ENCODE measurements around the gene TMBIM1. TPM values are rescaled to one million over a fixed set of nuclear protein-coding genes. Genes with fewer than 3 reads are reported as not detected.

The TMBIM1 gene
- total RNA-seq, 5 donors from 2014 or later (not counting 1 experiment from before 2014, with no cell fraction given): 78.8 to 166 (median 144) TPM

DNA sequence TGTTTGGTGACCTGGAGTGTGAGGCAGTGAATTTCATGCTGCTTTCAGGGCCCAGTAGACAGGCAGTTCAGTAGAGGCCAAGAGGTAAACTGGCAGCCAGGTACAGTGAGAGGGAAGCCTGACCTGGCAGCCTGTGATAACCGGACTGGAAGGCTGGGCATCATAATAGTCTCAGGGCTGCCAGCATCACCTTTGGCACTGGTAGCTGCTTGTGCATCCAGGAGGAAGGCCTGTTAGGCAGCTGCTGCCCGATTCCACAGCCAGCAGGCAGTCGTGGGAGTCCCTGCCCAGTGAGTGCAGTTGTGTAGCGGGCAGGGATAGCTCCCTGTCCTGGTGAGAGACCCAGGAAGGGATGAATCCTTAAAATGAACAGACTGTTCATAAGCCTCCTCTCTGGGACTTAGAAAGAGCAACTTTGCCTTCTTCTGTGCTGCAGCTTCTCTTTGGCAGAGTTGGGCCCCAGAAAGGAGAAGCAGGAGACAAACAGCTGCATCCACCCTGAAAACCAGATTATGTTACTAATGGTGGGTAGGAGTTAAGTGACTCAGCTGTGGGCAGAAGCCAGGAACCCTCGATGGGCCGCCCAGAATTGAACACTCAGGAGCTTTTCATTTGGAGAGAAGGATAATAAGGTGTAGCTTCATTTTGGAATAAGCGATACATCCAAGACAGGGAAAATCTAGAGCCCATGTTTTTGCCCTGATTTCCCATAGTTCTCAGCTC lies 39.6 kb downstream of the TMBIM1 start:
- POLR2A ChIA-PET: interaction anchor here (0.5 to 1.2 kb wide), 4 partner anchors 10 to 80 kb away, joined by 3 to 14 read pairs (median 6); no protein-coding TSS in a partner anchor

GRCh38 chr2:218249691-218250090 lies 42.6 kb downstream of the TMBIM1 start:
- WGBS (ENCODE audit: insufficient coverage): 96% methylated on average over 13 of the region's 13 CpGs
- no peak overlapping the region for H3K4me3 ChIP-seq (ENCODE audit: control insufficient read depth in 1 of 2, extremely low read depth in 1 of 2, low read length in 1 of 2)
- Mint-ChIP-seq H3K9me3 (no peaks in the 10 kb centered on the region), H3K27me3 (no peaks in the 10 kb centered on the region), H3K4me3 (no peak overlapping the region), H3K4me1 (peaks cover 6 to 12% (median 8%) of the 10 kb centered on the region in 3 donors), H3K27ac (peak overlapping the region; percentile 55 to 77), H3K36me3 (peaks cover 59% of the 10 kb centered on the region)
- ATAC-seq (replicated peaks in 1 of 4): no peak
- ChIA-PET POLR2A (interaction anchor here in 1 of 2 donors (0.5 kb wide), 1 partner anchor 24 kb away, joined by 6 read pairs; no protein-coding TSS in a partner anchor), CTCF (no interaction called here)
- DNase-seq: no peak
- H3K36me3 ChIP-seq (ENCODE audit: control insufficient read depth in 2 of 2, extremely low read depth in 1 of 2, insufficient read depth in 1 of 2, low read length in 1 of 2): peaks cover 59 to 99% of the 10 kb centered on the region in 2 donors
- no peak overlapping the region for H3K27ac ChIP-seq (ENCODE audit: low read length)
- H3K9me3 ChIP-seq: no peaks in the 10 kb centered on the region
- no peaks in the 10 kb centered on the region for H3K27me3 ChIP-seq (replicated peaks in 1 of 2; ENCODE audit: control insufficient read depth in 2 of 2, extremely low read depth in 1 of 2, insufficient read depth in 2 of 2, low read length in 1 of 2)
- no peaks in the 10 kb centered on the region for H3K4me1 ChIP-seq (ENCODE audit: control insufficient read depth in 1 of 2, extremely low read depth in 1 of 2, insufficient read depth in 2 of 2, low read length in 2 of 2)

More for the DNA sequence above, 39.6 kb downstream of the TMBIM1 start:
- H3K27ac ChIP-seq (ENCODE audit: low read length): no peak overlapping the region
- no peak for ATAC-seq (replicated peaks in 1 of 4)
- H3K4me1 ChIP-seq (ENCODE audit: control insufficient read depth in 1 of 2, extremely low read depth in 1 of 2, insufficient read depth in 2 of 2, low read length in 2 of 2): peaks cover 2 to 9% of the 10 kb centered on the region in 2 experiments
- no peak overlapping the region for H3K4me3 ChIP-seq (ENCODE audit: control insufficient read depth in 1 of 2, extremely low read depth in 1 of 2, low read length in 1 of 2)
- no peak overlapping the region for H3K4me3 Mint-ChIP-seq
- 72% methylated on average over 7 of the region's 7 CpGs for WGBS (ENCODE audit: insufficient coverage)
- H3K27me3 Mint-ChIP-seq: no peaks in the 10 kb centered on the region
- no peaks in the 10 kb centered on the region for H3K27me3 ChIP-seq (replicated peaks in 1 of 2; ENCODE audit: control insufficient read depth in 2 of 2, extremely low read depth in 1 of 2, insufficient read depth in 2 of 2, low read length in 1 of 2)
- H3K4me1 Mint-ChIP-seq: peaks cover 12 to 16% (median 15%) of the 10 kb centered on the region in 3 donors
- CTCF ChIA-PET: interaction anchor here (0.5 to 1.0 kb wide), 4 partner anchors 9 to 1561 kb away, joined by 3 to 6 read pairs (median 4); partner anchors contain the start of genes AAMP (in 1 of the 2) and PNKD (in 1 of the 2)
- DNase-seq: no peak
- H3K9me3 ChIP-seq: no peaks in the 10 kb centered on the region
- peaks cover 47 to 88% of the 10 kb centered on the region in 2 donors for H3K36me3 ChIP-seq (ENCODE audit: control insufficient read depth in 2 of 2, extremely low read depth in 1 of 2, insufficient read depth in 1 of 2, low read length in 1 of 2)
- peak overlapping the region in 1 of 2 donors; percentile 27 for H3K27ac Mint-ChIP-seq
- H3K36me3 Mint-ChIP-seq: peaks cover 55% of the 10 kb centered on the region
- H3K9me3 Mint-ChIP-seq: no peaks in the 10 kb centered on the region

- peaks cover 23 to 41% (median 34%) of the 10 kb centered on the region in 3 donors for H3K4me1 Mint-ChIP-seq
- peak in 1 of 35 experiments; percentile 8 for DNase-seq
- Histone ChIP-seq H3K27ac (ENCODE audit: low read length) (peak overlapping the region; percentile 36), H3K9me3 (no peaks in the 10 kb centered on the region), H3K4me1 (ENCODE audit: control insufficient read depth in 1 of 2, extremely low read depth in 1 of 2, insufficient read depth in 2 of 2, low read length in 2 of 2) (peaks cover 5 to 6% of the 10 kb centered on the region in 2 experiments), H3K36me3 (ENCODE audit: control insufficient read depth in 2 of 2, extremely low read depth in 1 of 2, insufficient read depth in 1 of 2, low read length in 1 of 2) (peaks cover 42 to 96% of the 10 kb centered on the region in 2 donors), H3K27me3 (replicated peaks in 1 of 2; ENCODE audit: control insufficient read depth in 2 of 2, extremely low read depth in 1 of 2, insufficient read depth in 2 of 2, low read length in 1 of 2) (no peaks in the 10 kb centered on the region), H3K4me3 (ENCODE audit: control insufficient read depth in 1 of 2, extremely low read depth in 1 of 2, low read length in 1 of 2) (no peak overlapping the region)
- H3K9me3 Mint-ChIP-seq: no peaks in the 10 kb centered on the region
- POLR2A ChIA-PET: interaction anchor here (0.6 to 1.7 kb wide), 5 partner anchors 14 to 338 kb away, joined by 3 to 5 read pairs (median 3); no protein-coding TSS in a partner anchor
- no peaks in the 10 kb centered on the region for H3K27me3 Mint-ChIP-seq
- 40% methylated on average over 3 of the region's 5 CpGs for WGBS (ENCODE audit: insufficient coverage)
- no peak overlapping the region for H3K4me3 Mint-ChIP-seq
- H3K36me3 Mint-ChIP-seq: peaks cover 60% of the 10 kb centered on the region
- peak overlapping the region; percentile 27 to 81 for H3K27ac Mint-ChIP-seq
- ATAC-seq (replicated peaks in 1 of 4): no peak
- CTCF ChIA-PET: interaction anchor here in 1 of 2 donors (0.9 kb wide), 1 partner anchor 12 kb away, joined by 3 read pairs; no protein-coding TSS in a partner anchor
These were observed 47.1 kb downstream of the TMBIM1 start for GRCh38 chr2:218245214-218245613.

- H3K36me3 ChIP-seq (ENCODE audit: control insufficient read depth in 2 of 2, extremely low read depth in 1 of 2, insufficient read depth in 1 of 2, low read length in 1 of 2): peaks cover 41 to 95% of the 10 kb centered on the region in 2 donors
- H3K4me3 Mint-ChIP-seq: no peak overlapping the region
- H3K4me1 ChIP-seq (ENCODE audit: control insufficient read depth in 1 of 2, extremely low read depth in 1 of 2, insufficient read depth in 2 of 2, low read length in 2 of 2): peaks cover 5 to 6% of the 10 kb centered on the region in 2 experiments
- H3K27ac ChIP-seq (ENCODE audit: low read length): no peak overlapping the region
- ChIA-PET POLR2A (interaction anchor here (0.6 to 1.7 kb wide), 5 partner anchors 14 to 338 kb away, joined by 3 to 5 read pairs (median 3); no protein-coding TSS in a partner anchor), CTCF (interaction anchor here in 1 of 2 donors (0.6 to 0.9 kb wide), 2 partner anchors 12 to 450 kb away, joined by 3 to 4 read pairs; no protein-coding TSS in a partner anchor)
- ATAC-seq (replicated peaks in 1 of 4) (no peak), DNase-seq (peak in 1 of 35 experiments; percentile 9)
- no peak overlapping the region for H3K4me3 ChIP-seq (ENCODE audit: control insufficient read depth in 1 of 2, extremely low read depth in 1 of 2, low read length in 1 of 2)
- H3K27me3 Mint-ChIP-seq: no peaks in the 10 kb centered on the region
- H3K9me3 ChIP-seq: no peaks in the 10 kb centered on the region
- H3K36me3 Mint-ChIP-seq: peaks cover 56% of the 10 kb centered on the region
- peaks cover 18 to 36% (median 31%) of the 10 kb centered on the region in 3 donors for H3K4me1 Mint-ChIP-seq
- 100% methylated on average over 1 of the region's 2 CpGs for WGBS (ENCODE audit: insufficient coverage)
- peak overlapping the region; percentile 30 to 81 for H3K27ac Mint-ChIP-seq
- H3K9me3 Mint-ChIP-seq: no peaks in the 10 kb centered on the region
- H3K27me3 ChIP-seq (replicated peaks in 1 of 2; ENCODE audit: control insufficient read depth in 2 of 2, extremely low read depth in 1 of 2, insufficient read depth in 2 of 2, low read length in 1 of 2): no peaks in the 10 kb centered on the region
These were observed 47.6 kb downstream of the TMBIM1 start for GRCh38 chr2:218244665-218245064.

DNA sequence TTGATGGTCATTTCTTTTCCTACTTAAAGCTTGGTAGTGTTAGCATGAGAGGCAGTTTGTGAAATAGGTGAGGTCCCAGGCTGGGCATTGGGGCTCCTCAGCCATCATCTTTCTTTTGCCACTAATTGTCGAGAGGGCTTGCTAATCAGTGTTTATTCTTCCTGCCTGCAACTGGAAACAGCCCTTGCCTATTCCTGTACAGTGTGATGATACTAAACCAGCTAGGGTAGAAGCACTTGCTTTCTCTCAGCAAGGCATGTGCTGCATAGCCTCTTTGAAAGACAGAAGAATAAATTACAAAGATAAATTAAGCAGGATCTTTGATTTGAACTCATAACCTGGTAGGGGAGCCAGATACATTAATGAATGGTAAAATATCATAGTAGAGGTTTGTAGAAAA lies 48.1 kb downstream of the TMBIM1 start:
- no peak for ATAC-seq (replicated peaks in 1 of 4)
- Histone ChIP-seq H3K9me3 (no peaks in the 10 kb centered on the region), H3K4me1 (ENCODE audit: control insufficient read depth in 1 of 2, extremely low read depth in 1 of 2, insufficient read depth in 2 of 2, low read length in 2 of 2) (peaks cover 5 to 6% of the 10 kb centered on the region in 2 experiments), H3K36me3 (ENCODE audit: control insufficient read depth in 2 of 2, extremely low read depth in 1 of 2, insufficient read depth in 1 of 2, low read length in 1 of 2) (peaks cover 40 to 94% of the 10 kb centered on the region in 2 donors), H3K27me3 (replicated peaks in 1 of 2; ENCODE audit: control insufficient read depth in 2 of 2, extremely low read depth in 1 of 2, insufficient read depth in 2 of 2, low read length in 1 of 2) (no peaks in the 10 kb centered on the region), H3K4me3 (ENCODE audit: control insufficient read depth in 1 of 2, extremely low read depth in 1 of 2, low read length in 1 of 2) (no peak overlapping the region), H3K27ac (ENCODE audit: low read length) (no peak overlapping the region)
- no peaks in the 10 kb centered on the region for H3K9me3 Mint-ChIP-seq
- WGBS (ENCODE audit: insufficient coverage): no CpG with 5 or more reads among the region's 1 CpG
- H3K4me1 Mint-ChIP-seq: peaks cover 18 to 35% (median 31%) of the 10 kb centered on the region in 3 donors
- H3K27ac Mint-ChIP-seq: peak overlapping the region in 1 of 2 donors; percentile 81
- ChIA-PET POLR2A (interaction anchor here in 1 of 2 donors (0.6 to 1.7 kb wide), 5 partner anchors 10 to 23 kb away, joined by 3 to 5 read pairs (median 3); no protein-coding TSS in a partner anchor), CTCF (interaction anchor here (0.6 to 1.9 kb wide), 4 partner anchors 8 to 451 kb away, joined by 3 to 6 read pairs (median 4); no protein-coding TSS in a partner anchor)
- peaks cover 54% of the 10 kb centered on the region for H3K36me3 Mint-ChIP-seq
- H3K27me3 Mint-ChIP-seq: no peaks in the 10 kb centered on the region
- H3K4me3 Mint-ChIP-seq: no peak overlapping the region
- no peak for DNase-seq

DNA sequence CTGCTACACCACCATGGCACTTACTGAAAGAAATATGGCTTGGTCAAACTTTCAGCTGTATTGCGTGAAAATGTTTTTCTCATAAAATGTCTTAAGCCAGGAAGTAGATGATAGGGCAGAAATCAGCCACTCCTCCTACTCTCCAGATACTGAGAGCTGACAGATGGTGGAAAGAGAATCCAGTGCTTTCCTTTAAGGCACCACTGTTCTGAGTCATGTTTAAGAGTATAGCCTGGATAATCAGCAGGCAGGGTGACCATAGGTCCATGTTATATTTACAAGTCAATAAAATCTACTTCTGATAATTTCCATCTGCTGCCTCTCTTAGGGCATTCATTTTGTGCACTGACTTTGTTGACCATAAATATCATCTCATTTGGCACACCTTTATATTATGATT lies 53.4 kb downstream of the TMBIM1 start:
- CTCF ChIA-PET: no interaction called here
- no CpG with 5 or more reads among the region's 1 CpG for WGBS (ENCODE audit: insufficient coverage)

More for the DNA sequence above, 53.4 kb downstream of the TMBIM1 start:
- DNase-seq (no peak), ATAC-seq (replicated peaks in 1 of 4) (no peak)
- Histone ChIP-seq H3K27ac (ENCODE audit: low read length) (no peak overlapping the region), H3K27me3 (replicated peaks in 1 of 2; ENCODE audit: control insufficient read depth in 2 of 2, extremely low read depth in 1 of 2, insufficient read depth in 2 of 2, low read length in 1 of 2) (no peaks in the 10 kb centered on the region), H3K9me3 (no peaks in the 10 kb centered on the region), H3K36me3 (ENCODE audit: control insufficient read depth in 2 of 2, extremely low read depth in 1 of 2, insufficient read depth in 1 of 2, low read length in 1 of 2) (peaks cover 22 to 94% of the 10 kb centered on the region in 2 donors), H3K4me3 (ENCODE audit: control insufficient read depth in 1 of 2, extremely low read depth in 1 of 2, low read length in 1 of 2) (no peak overlapping the region), H3K4me1 (ENCODE audit: control insufficient read depth in 1 of 2, extremely low read depth in 1 of 2, insufficient read depth in 2 of 2, low read length in 2 of 2) (peaks cover 5 to 6% of the 10 kb centered on the region in 2 experiments)
- no peaks in the 10 kb centered on the region for H3K9me3 Mint-ChIP-seq
- POLR2A ChIA-PET: interaction anchor here in 1 of 2 donors (0.7 kb wide), 2 partner anchors 10 to 12 kb away, joined by 4 to 5 read pairs; no protein-coding TSS in a partner anchor
- no peaks in the 10 kb centered on the region for H3K27me3 Mint-ChIP-seq
- H3K4me3 Mint-ChIP-seq: no peak overlapping the region
- H3K4me1 Mint-ChIP-seq: peaks cover 21 to 40% (median 26%) of the 10 kb centered on the region in 3 donors
- peaks cover 60% of the 10 kb centered on the region for H3K36me3 Mint-ChIP-seq
- peak overlapping the region in 1 of 2 donors; percentile 39 for H3K27ac Mint-ChIP-seq
